ENCODE data around the gene PEAK1. TPM values are rescaled to one million over a fixed set of nuclear protein-coding genes. Genes with fewer than 3 reads are reported as not detected.

Gene PEAK1
- total RNA-seq, 1 experiment from 2014 or later = 36.7 TPM

- no peak for TF ChIP-seq EZH2 (IDR thresholded peaks at IDR 0.05; ENCODE audit: borderline replicate concordance, low read depth, low read length, poor library complexity, severe bottlenecking)
- TF ChIP-seq, protein P1, sequence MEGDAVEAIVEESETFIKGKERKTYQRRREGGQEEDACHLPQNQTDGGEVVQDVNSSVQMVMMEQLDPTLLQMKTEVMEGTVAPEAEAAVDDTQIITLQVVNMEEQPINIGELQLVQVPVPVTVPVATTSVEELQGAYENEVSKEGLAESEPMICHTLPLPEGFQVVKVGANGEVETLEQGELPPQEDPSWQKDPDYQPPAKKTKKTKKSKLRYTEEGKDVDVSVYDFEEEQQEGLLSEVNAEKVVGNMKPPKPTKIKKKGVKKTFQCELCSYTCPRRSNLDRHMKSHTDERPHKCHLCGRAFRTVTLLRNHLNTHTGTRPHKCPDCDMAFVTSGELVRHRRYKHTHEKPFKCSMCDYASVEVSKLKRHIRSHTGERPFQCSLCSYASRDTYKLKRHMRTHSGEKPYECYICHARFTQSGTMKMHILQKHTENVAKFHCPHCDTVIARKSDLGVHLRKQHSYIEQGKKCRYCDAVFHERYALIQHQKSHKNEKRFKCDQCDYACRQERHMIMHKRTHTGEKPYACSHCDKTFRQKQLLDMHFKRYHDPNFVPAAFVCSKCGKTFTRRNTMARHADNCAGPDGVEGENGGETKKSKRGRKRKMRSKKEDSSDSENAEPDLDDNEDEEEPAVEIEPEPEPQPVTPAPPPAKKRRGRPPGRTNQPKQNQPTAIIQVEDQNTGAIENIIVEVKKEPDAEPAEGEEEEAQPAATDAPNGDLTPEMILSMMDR (conservative IDR thresholded peaks at IDR 0.05; ENCODE audit: low read depth, low read length) = no peak
- Histone ChIP-seq H3K4me3 (ENCODE audit: low read depth, low read length, poor library complexity, severe bottlenecking) (no peak overlapping the region), H3K36me3 (ENCODE audit: insufficient read depth, low read length, poor library complexity, severe bottlenecking) (no peaks in the 10 kb centered on the region), H3K4me1 (ENCODE audit: insufficient read depth, low read length, poor library complexity, severe bottlenecking) (peaks cover 45% of the 10 kb centered on the region), H3K27ac (ENCODE audit: low read depth, low read length, poor library complexity, severe bottlenecking) (no peak overlapping the region), H3K9me3 (ENCODE audit: low read depth, low read length, poor library complexity, severe bottlenecking) (no peaks in the 10 kb centered on the region), H3K27me3 (replicated peaks; ENCODE audit: insufficient read depth, low read depth, low read length, poor library complexity) (no peaks in the 10 kb centered on the region)
- CTCF ChIA-PET = no interaction called here
- DNase-seq (ENCODE audit: low spot score) = no peak
- POLR2A ChIA-PET (ENCODE audit: low non-redundant PET) = interaction anchor here (0.7 kb wide), 1 partner anchor 124 kb away, joined by 5 read pairs; no protein-coding TSS in a partner anchor
- no TSS peak for BruUV-seq (replicated peaks)
- intact Hi-C loops (cut with micrococcal nuclease; ENCODE audit: unreplicated experiment) = loop anchor here (5.0 kb wide), 2 partner anchors 201 to 516 kb away; partner anchors contain the start of genes HMG20A and PEAK1
Observed at GRCh38 chr15:77221174-77221573, 198.7 kb downstream of the PEAK1 start.

GRCh38 chr15:77219841-77220240 is 200.1 kb downstream of the PEAK1 start:
- no peaks in the 10 kb centered on the region for H3K9me3 ChIP-seq (ENCODE audit: low read depth, low read length, poor library complexity, severe bottlenecking)
- no TSS peak for BruUV-seq (replicated peaks)
- no peak for TF ChIP-seq EZH2 (IDR thresholded peaks at IDR 0.05; ENCODE audit: borderline replicate concordance, low read depth, low read length, poor library complexity, severe bottlenecking)
- TF ChIP-seq, protein P1 (conservative IDR thresholded peaks at IDR 0.05; ENCODE audit: low read depth, low read length) = no peak
- no peak for DNase-seq (ENCODE audit: low spot score)
- H3K27me3 ChIP-seq (replicated peaks; ENCODE audit: insufficient read depth, low read depth, low read length, poor library complexity) = no peaks in the 10 kb centered on the region
- intact Hi-C loops (cut with micrococcal nuclease; ENCODE audit: unreplicated experiment) = loop anchor here (5.0 kb wide), 2 partner anchors 202 to 517 kb away; partner anchors contain the start of genes HMG20A and PEAK1
- POLR2A ChIA-PET (ENCODE audit: low non-redundant PET) = no interaction called here
- H3K4me3 ChIP-seq (ENCODE audit: low read depth, low read length, poor library complexity, severe bottlenecking) = no peak overlapping the region
- H3K27ac ChIP-seq (ENCODE audit: low read depth, low read length, poor library complexity, severe bottlenecking) = no peak overlapping the region
- CTCF ChIA-PET = no interaction called here
- H3K4me1 ChIP-seq (ENCODE audit: insufficient read depth, low read length, poor library complexity, severe bottlenecking) = peaks cover 35% of the 10 kb centered on the region
- H3K36me3 ChIP-seq (ENCODE audit: insufficient read depth, low read length, poor library complexity, severe bottlenecking) = no peaks in the 10 kb centered on the region

GRCh38 chr15:77209221-77209620 is 210.7 kb downstream of the PEAK1 start:
- Histone ChIP-seq H3K27ac (ENCODE audit: low read depth, low read length, poor library complexity, severe bottlenecking) (no peak overlapping the region), H3K4me3 (ENCODE audit: low read depth, low read length, poor library complexity, severe bottlenecking) (no peak overlapping the region), H3K36me3 (ENCODE audit: insufficient read depth, low read length, poor library complexity, severe bottlenecking) (no peaks in the 10 kb centered on the region), H3K4me1 (ENCODE audit: insufficient read depth, low read length, poor library complexity, severe bottlenecking) (peaks cover 19% of the 10 kb centered on the region), H3K9me3 (ENCODE audit: low read depth, low read length, poor library complexity, severe bottlenecking) (no peaks in the 10 kb centered on the region), H3K27me3 (replicated peaks; ENCODE audit: insufficient read depth, low read depth, low read length, poor library complexity) (no peaks in the 10 kb centered on the region)
- ChIA-PET POLR2A (ENCODE audit: low non-redundant PET) (no interaction called here), CTCF (no interaction called here)
- intact Hi-C loops (cut with micrococcal nuclease; ENCODE audit: unreplicated experiment) = no loop called here
- TF ChIP-seq, protein P1 (conservative IDR thresholded peaks at IDR 0.05; ENCODE audit: low read depth, low read length) = no peak
- no peak for TF ChIP-seq EZH2 (IDR thresholded peaks at IDR 0.05; ENCODE audit: borderline replicate concordance, low read depth, low read length, poor library complexity, severe bottlenecking)
- DNase-seq (ENCODE audit: low spot score) = no peak
- BruUV-seq (replicated peaks) = no TSS peak
